NB4 (cell line): ENCODE data around the gene CECR2.

ENCODE experiments used
- DNase-seq: peaks from one replicate; pipeline ENCODE4 v3.0.0; 2010; ENCODE audit warnings: low read depth
- H3K4me3 ChIP-seq: one replicate; pipeline ENCODE4 v1.5.1; 2011; ENCODE audit warnings: mild to moderate bottlenecking, low read depth, low read length, moderate library complexity
- CTCF ChIP-seq: IDR thresholded peaks from one replicate; pipeline ENCODE4 v1.5.1; 2012; ENCODE audit warnings: low read depth, low read length
- MYC ChIP-seq: IDR thresholded peaks from 2 replicates; pipeline ENCODE4 v1.6.1; 2011; ENCODE audit warnings: low read depth, low read length
- POLR2A ChIP-seq: IDR thresholded peaks from 2 replicates; pipeline ENCODE4 v1.6.1; 2011; ENCODE audit warnings: mild to moderate bottlenecking; ENCODE audit not compliant: insufficient read length; ENCODE audit errors: extremely low read depth
- TF ChIP-seq, protein P1 (sequence below): IDR thresholded peaks from 2 replicates; pipeline ENCODE4 v1.6.1; 2011; ENCODE audit warnings: low read depth, low read length

The CECR2 gene

DNA sequence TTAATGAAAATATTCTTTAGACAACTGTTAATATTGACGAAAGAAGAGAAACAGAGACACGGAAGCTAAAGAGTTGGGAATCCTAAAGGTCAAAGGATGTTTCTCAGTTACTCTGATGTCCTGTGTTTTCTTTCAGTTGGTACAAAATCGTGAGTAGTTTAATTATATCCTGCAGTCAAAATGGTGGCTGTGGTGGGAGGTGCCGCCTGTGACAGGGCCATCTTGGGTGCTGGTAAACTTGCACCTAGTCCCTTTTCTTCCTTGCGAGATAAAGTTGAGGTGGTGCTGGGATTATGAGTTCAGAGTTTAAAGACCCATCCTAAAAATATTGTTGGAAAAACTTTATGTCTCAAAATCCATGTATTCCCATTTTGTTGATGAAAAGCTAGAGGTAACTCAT lies 2.2 kb downstream of the CECR2 start:
- no peak overlapping the region for H3K4me3 ChIP-seq
- no peak for TF ChIP-seq MYC
- no peak for TF ChIP-seq CTCF
- TF ChIP-seq, protein P1, sequence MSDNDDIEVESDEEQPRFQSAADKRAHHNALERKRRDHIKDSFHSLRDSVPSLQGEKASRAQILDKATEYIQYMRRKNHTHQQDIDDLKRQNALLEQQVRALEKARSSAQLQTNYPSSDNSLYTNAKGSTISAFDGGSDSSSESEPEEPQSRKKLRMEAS, result no peak
- TF ChIP-seq POLR2A, result no peak
- no peak for DNase-seq

- no peak for DNase-seq
- no peak for TF ChIP-seq CTCF
- TF ChIP-seq MYC, result no peak
- no peak for TF ChIP-seq POLR2A
- TF ChIP-seq, protein P1, result no peak
- no peak overlapping the region for H3K4me3 ChIP-seq
These were observed 4.6 kb downstream of the CECR2 start for GRCh38 chr22:17373855-17374254.

DNA sequence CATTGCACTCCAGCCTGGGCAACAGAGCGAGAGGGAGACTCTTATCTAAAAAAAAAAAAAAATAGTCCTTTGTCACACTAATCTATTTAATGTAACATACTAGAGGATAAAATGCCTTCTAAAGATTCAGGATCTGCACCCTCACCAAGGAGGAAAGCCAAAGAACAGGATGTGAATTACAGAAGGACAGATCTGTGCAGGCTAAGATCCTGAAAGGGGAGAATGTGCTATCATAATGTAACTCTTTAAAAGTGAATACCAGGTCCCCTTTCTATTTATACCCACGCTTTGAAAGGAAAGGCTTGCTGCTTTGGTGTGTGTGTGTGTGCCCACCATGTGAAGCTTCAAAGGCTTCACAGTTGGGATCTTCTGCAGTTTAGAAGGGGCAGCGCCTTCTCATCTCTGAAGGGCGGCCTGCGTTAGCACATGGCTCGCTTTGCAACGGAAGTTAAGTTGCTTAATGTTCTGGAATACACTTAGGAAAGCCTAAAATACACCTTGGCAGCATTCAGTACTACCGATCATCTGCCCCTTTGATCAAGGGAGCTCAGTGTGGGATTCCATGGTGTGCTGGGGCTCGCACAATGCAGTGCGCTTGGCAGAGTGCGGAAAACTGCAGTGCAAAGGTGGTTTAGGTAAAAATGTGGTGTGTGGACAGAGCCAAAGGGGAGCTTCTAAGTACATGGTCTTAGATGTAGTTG lies 6.8 kb downstream of the CECR2 start:
- TF ChIP-seq MYC, result no peak
- no peak for TF ChIP-seq CTCF
- TF ChIP-seq, protein P1, result no peak
- TF ChIP-seq POLR2A, result no peak
- DNase-seq, result no peak

DNA sequence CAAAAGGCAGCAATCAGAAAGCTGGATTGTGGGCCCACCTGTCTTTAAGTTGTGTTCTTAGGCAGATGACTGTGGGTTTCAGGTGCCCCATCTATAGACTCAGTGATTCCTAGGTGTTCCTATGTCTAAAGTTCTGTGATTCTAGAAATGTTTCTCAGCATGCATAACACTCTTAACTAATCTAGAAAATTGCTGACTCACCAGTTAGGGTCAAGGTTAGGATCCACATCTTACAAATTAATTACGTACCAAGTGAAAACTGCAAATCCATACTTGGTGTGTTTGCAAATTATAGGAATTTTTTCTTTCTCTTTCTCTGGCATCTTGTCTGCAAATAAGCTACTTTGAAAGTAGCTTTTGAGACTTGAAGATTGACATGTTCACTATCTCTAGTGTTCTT lies 7.7 kb downstream of the CECR2 start:
- no peak overlapping the region for H3K4me3 ChIP-seq
- TF ChIP-seq, protein P1, result no peak
- TF ChIP-seq POLR2A, result no peak
- no peak for TF ChIP-seq CTCF
- TF ChIP-seq MYC, result no peak
- no peak for DNase-seq

More for the DNA sequence above, 6.8 kb downstream of the CECR2 start:
- no peak overlapping the region for H3K4me3 ChIP-seq

GRCh38 chr22:17379944-17380343 lies 10.7 kb downstream of the CECR2 start:
- TF ChIP-seq CTCF (no peak), MYC (no peak), POLR2A (no peak)
- TF ChIP-seq, protein P1, result no peak
- H3K4me3 ChIP-seq, result no peak overlapping the region
- DNase-seq, result no peak
